Right lobe of liver (tissue), 4 donors: Measurements from ENCODE around the gene GRK1.

Source experiments
- POLR2A ChIP-seq: fragments of 450-650 bp; IDR thresholded peaks from one replicate; pipeline ENCODE4 v1.6.1; 2017; ENCODE audit warnings: antibody characterized with exemption, mild to moderate bottlenecking
- TF ChIP-seq, protein P1 (sequence below), 4 donors: fragments of 200-600 bp in 3 of 4; fragments of 450-650 bp in 1 of 4; IDR thresholded peaks; one replicate each; pipeline versions ENCODE4 v1.5.1 to v1.8.0; 2016 to 2022; ENCODE audit warnings: antibody characterized with exemption in 4 of 4, mild to moderate bottlenecking in 2 of 4
- donor health status: DM: no; HTN: no; CAD: no.
- donor health status: DM: no; HTN: no; CAD: no.
- donor health status: DM: no; HTN: yes; CAD: no.

DNA sequence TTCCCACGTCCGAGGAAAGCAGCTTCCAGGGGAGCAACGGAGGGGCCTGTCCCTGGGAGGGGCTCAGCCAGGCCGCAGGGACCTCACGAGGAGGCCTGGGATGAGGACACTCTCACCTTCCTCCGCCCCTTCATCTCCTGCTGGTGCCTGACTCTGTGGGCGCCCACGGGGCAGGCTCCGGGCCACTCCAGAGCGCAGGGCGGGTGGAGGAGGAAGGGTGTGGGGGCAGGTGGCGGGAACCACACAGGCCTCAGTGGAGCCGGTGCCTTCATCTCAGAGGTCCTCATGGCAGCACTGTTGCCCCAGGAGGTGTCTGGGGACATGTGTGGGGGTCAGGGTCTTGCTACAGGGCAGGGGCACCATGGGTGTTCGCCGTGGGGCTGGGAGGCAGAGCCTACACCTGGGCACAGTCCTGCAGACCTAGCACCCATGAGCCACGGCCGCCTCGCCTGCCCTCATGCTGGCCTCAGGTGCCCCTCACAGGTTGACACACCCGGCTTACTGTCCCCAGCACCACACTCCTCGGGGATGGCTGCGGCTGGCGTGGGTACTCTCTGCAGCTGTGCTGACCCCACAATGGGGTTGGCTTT lies 81.9 kb downstream of the GRK1 start:
- TF ChIP-seq, protein P1, sequence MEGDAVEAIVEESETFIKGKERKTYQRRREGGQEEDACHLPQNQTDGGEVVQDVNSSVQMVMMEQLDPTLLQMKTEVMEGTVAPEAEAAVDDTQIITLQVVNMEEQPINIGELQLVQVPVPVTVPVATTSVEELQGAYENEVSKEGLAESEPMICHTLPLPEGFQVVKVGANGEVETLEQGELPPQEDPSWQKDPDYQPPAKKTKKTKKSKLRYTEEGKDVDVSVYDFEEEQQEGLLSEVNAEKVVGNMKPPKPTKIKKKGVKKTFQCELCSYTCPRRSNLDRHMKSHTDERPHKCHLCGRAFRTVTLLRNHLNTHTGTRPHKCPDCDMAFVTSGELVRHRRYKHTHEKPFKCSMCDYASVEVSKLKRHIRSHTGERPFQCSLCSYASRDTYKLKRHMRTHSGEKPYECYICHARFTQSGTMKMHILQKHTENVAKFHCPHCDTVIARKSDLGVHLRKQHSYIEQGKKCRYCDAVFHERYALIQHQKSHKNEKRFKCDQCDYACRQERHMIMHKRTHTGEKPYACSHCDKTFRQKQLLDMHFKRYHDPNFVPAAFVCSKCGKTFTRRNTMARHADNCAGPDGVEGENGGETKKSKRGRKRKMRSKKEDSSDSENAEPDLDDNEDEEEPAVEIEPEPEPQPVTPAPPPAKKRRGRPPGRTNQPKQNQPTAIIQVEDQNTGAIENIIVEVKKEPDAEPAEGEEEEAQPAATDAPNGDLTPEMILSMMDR (IDR thresholded peaks at IDR 0.05): no peak
- no peak for TF ChIP-seq POLR2A
